HepG2 (cell line): ENCODE results near the gene CRYBB2. TPM values are rescaled to one million over a fixed set of nuclear protein-coding genes. Genes with fewer than 3 reads are reported as not detected.

Experiments used
- ATAC-seq: fragments of 200-7000 bp; cut with Tn5 transposase; 3 replicates; pipeline ENCODE4 v1.9.1; 2020; ENCODE audit warnings: mild to moderate bottlenecking, moderate library complexity
- BruUV-seq: library from RNA; stranded (reverse); fragments of 400-500 nt; replicated peaks from 2 replicates; lab custom pipeline; 2021; lab: Mats Ljungman, UMichigan
- CTCF ChIA-PET: fragments of 300-600 bp; formaldehyde crosslinking; extraction: SDS; loops from one replicate; lab custom pipeline; 2021; ENCODE audit warnings: low total read pairs, inconsistent platforms, low intra/inter-chr PET ratio; lab: Yijun Ruan, JAX
- POLR2A ChIA-PET: fragments of 350-600 bp; sonication (Branson Sonifier 250); formaldehyde crosslinking; loops from one replicate; lab custom pipeline; 2020; ENCODE audit warnings: antibody characterized with exemption, inconsistent platforms; lab: Yijun Ruan, JAX
- DNase-seq: peaks from one replicate; pipeline ENCODE4 v3.0.0-alpha.2; 2015; ENCODE audit warnings: low spot score
- FAIRE-seq: peaks from 3 replicates; lab custom pipeline; 2011; peaks lifted over from hg19 to GRCh38; lab: Jason Lieb, UNC
- H2AFZ ChIP-seq: one replicate; pipeline ENCODE4 v1.6.1; 2011; ENCODE audit warnings: low read length, inconsistent platforms
- H3K27ac ChIP-seq: fragments of 300-600 bp; 3 replicates; pipeline ENCODE4 v1.8.0; 2011; ENCODE audit warnings: mixed run types, mild to moderate bottlenecking, mixed read lengths, low read length, inconsistent platforms; ENCODE audit not compliant: insufficient read depth; ENCODE audit errors: extremely low read length
- H3K27me3 ChIP-seq, 2 experiments: fragments of 200-600 bp in 1 of 2; 2 replicates in 1 of 2; 3 replicates in 1 of 2; pipeline versions ENCODE4 v1.6.0 to v1.8.0; 2011; ENCODE audit warnings: low read length in 2 of 2, mild to moderate bottlenecking in 2 of 2, moderate library complexity in 2 of 2, inconsistent platforms in 1 of 2; ENCODE audit not compliant: insufficient read depth in 2 of 2, control insufficient read depth in 1 of 2
- H3K36me3 ChIP-seq, 2 experiments: fragments of 200-600 bp in 1 of 2; replicated peaks in 1 of 2; 2 replicates in 1 of 2; 3 replicates in 1 of 2; pipeline versions ENCODE4 v1.5.1 to v1.8.0; 2011; ENCODE audit warnings: low read length in 2 of 2, inconsistent platforms in 1 of 2; ENCODE audit not compliant: insufficient read depth in 2 of 2, control insufficient read depth in 1 of 2
- H3K4me1 ChIP-seq: 2 replicates; pipeline ENCODE4 v1.5.1; 2012; ENCODE audit warnings: low read length, inconsistent platforms; ENCODE audit not compliant: insufficient read depth
- H3K4me2 ChIP-seq: 2 replicates; pipeline ENCODE4 v1.6.0; 2011; ENCODE audit warnings: low read depth, low read length, inconsistent platforms
- H3K4me3 ChIP-seq, 3 experiments: fragments of 200-600 bp in 1 of 3; sonication (generic), shearing (Covaris generic) in 1 of 3; replicated peaks in 1 of 3; 2 replicates each; pipeline ENCODE4 v1.5.1; 2011 to 2016; ENCODE audit warnings: low read length in 3 of 3, inconsistent platforms in 2 of 3, low read depth in 2 of 3, mild to moderate bottlenecking in 2 of 3, control low read depth in 1 of 3, mixed read lengths in 1 of 3; ENCODE audit not compliant: insufficient read depth in 1 of 3
- H3K79me2 ChIP-seq: one replicate; pipeline ENCODE4 v1.6.1; 2011; ENCODE audit warnings: low read length, inconsistent platforms; ENCODE audit not compliant: insufficient read depth
- H3K9ac ChIP-seq: 2 replicates; pipeline ENCODE4 v1.6.0; 2011; ENCODE audit warnings: mild to moderate bottlenecking, low read depth, low read length, inconsistent platforms; ENCODE audit not compliant: insufficient read depth
- H3K9me3 ChIP-seq: 2 replicates; pipeline ENCODE4 v1.5.1; 2012; ENCODE audit warnings: mild to moderate bottlenecking, low read length
- H4K20me1 ChIP-seq: 2 replicates; pipeline ENCODE4 v1.6.0; 2011; ENCODE audit warnings: inconsistent platforms, mild to moderate bottlenecking, low read length, moderate library complexity; ENCODE audit not compliant: insufficient read depth
- CEBPB ChIP-seq: IDR thresholded peaks from 2 replicates; pipeline ENCODE4 v1.6.1; 2011; ENCODE audit warnings: low read depth, low read length, improper control_type of control experiment, borderline replicate concordance
- KLF6 ChIP-seq: IDR thresholded peaks from 2 replicates; pipeline ENCODE4 v1.8.0; 2016; ENCODE audit warnings: missing biosample characterization, missing genetic modification reagents
- MIER3 ChIP-seq: IDR thresholded peaks from 2 replicates; pipeline ENCODE4 v1.6.1; 2016; ENCODE audit warnings: missing compliant biosample characterization, borderline replicate concordance
- RBAK ChIP-seq: sonication (generic); formaldehyde crosslinking; IDR thresholded peaks from 2 replicates; pipeline ENCODE4 v1.5.1; 2020; ENCODE audit warnings: mild to moderate bottlenecking, missing genetic modification reagents
- SALL2 ChIP-seq: sonication (generic); formaldehyde crosslinking; IDR thresholded peaks from 2 replicates; pipeline ENCODE4 v1.8.1; 2023; ENCODE audit warnings: mild to moderate bottlenecking, missing genetic modification reagents, inconsistent platforms
- TSC22D2 ChIP-seq: sonication (generic); formaldehyde crosslinking; IDR thresholded peaks from 2 replicates; pipeline ENCODE4 v1.5.1; 2020; ENCODE audit warnings: missing genetic modification reagents, mild to moderate bottlenecking, borderline replicate concordance
- ZBTB44 ChIP-seq: sonication (generic); formaldehyde crosslinking; IDR thresholded peaks from 2 replicates; pipeline ENCODE4 v1.4.0; 2020; ENCODE audit warnings: missing genetic modification reagents
- ZNF207 ChIP-seq: fragments of 450-650 bp; IDR thresholded peaks from 2 replicates; pipeline ENCODE4 v1.6.1; 2016; ENCODE audit warnings: antibody characterized with exemption, borderline replicate concordance
- ZNF34 ChIP-seq: sonication (generic); formaldehyde crosslinking; IDR thresholded peaks from 2 replicates; pipeline ENCODE4 v1.4.0; 2020; ENCODE audit warnings: mild to moderate bottlenecking, missing genetic modification reagents, borderline replicate concordance
- ZNF614 ChIP-seq: IDR thresholded peaks from 2 replicates; pipeline ENCODE4 v1.6.1; 2018; ENCODE audit warnings: missing biosample characterization, missing genetic modification reagents, inconsistent platforms, borderline replicate concordance
- ZNF670 ChIP-seq: sonication (generic); formaldehyde crosslinking; IDR thresholded peaks from 2 replicates; pipeline ENCODE4 v1.8.0; 2022; ENCODE audit warnings: mild to moderate bottlenecking, missing genetic modification reagents, borderline replicate concordance
- ZNF772 ChIP-seq: sonication (generic); formaldehyde crosslinking; IDR thresholded peaks from 2 replicates; pipeline ENCODE4 v1.5.0; 2020; ENCODE audit warnings: mild to moderate bottlenecking, missing genetic modification reagents
- ZNF773 ChIP-seq: sonication (generic); formaldehyde crosslinking; IDR thresholded peaks from 2 replicates; pipeline ENCODE4 v1.4.0; 2020; ENCODE audit warnings: missing genetic modification reagents, borderline replicate concordance
- WGBS: methylation state at CpG from one replicate; pipeline ENCODE4 v1.1.6; 2017; ENCODE audit warnings: low lambda C conversion rate; 5-methylcytosine and 5-hydroxymethylcytosine counted together
- in situ Hi-C: cut with HindIII; loops from 2 replicates; pipeline ENCODE4 v1.10.0; 2017; ENCODE audit warnings: low pct_unique_long_range_greater_than_20kb; ENCODE audit not compliant: extremely low pct_ligation_motif_present
- intact Hi-C: fragments of 100-400 bp; cut with micrococcal nuclease; formaldehyde crosslinking; loops from one replicate; pipeline ENCODE4 v1.10.0; 2022; ENCODE audit not compliant: unreplicated experiment
- polyA plus RNA-seq, 8 experiments: library from polyadenylated mRNA; depleted of rRNA in 3 of 8; stranded (reverse) in 7 of 8; unstranded in 1 of 8; fragments of >200 nt; fragmentation: Illumina TruSeq in 4 of 8; extraction: Trizol in 4 of 8; gene quantifications; 2 replicates each; pipeline versions ENCODE4 v1.2.1 to v1.2.3, GENCODE V29; 2011 to 2016; ENCODE audit warnings: low read depth in 4 of 8, missing spikeins in 1 of 8, mixed read lengths in 1 of 8; ENCODE audit not compliant: insufficient read depth in 1 of 8
- total RNA-seq, 5 experiments: library from RNA; depleted of rRNA; stranded (reverse); fragments of >200 nt; fragmentation: Illumina TruSeq; extraction: Trizol; gene quantifications; 2 replicates each; pipeline ENCODE4 v1.2.3, GENCODE V29; 2016; ENCODE audit warnings: low read depth in 1 of 5

CRYBB2 gene
- total and polyA plus RNA-seq, 2 of the 13 experiments (the other 11 are each of a cell fraction or from before 2014, with no cell fraction given), result 0.11 to 0.18 TPM

- in situ Hi-C loops, result loop anchor here (25.0 kb wide), 1 partner anchor 256 kb away; the partner anchor contains the start of gene LHFPL7
- Histone ChIP-seq H3K9ac (no peak overlapping the region), H4K20me1 (no peaks in the 10 kb centered on the region; the same call in 1 of the 2 replicates), H3K27ac (no peak overlapping the region), H3K4me2 (no peak overlapping the region)
- WGBS, result 96% methylated on average over 4 of the region's 4 CpGs
- DNase-seq, result no peak
- no peak for TF ChIP-seq CEBPB
- TF ChIP-seq ZNF772 (CRISPR knock-in tag), result no peak
- TF ChIP-seq ZNF670 (CRISPR knock-in tag), result no peak
- TF ChIP-seq ZNF614, result no peak
- TF ChIP-seq ZNF773 (CRISPR knock-in tag), result no peak
- TF ChIP-seq ZBTB44 (CRISPR knock-in tag), result no peak
- no peak for TF ChIP-seq KLF6
- no peak for TF ChIP-seq MIER3 (CRISPR knock-in tag)
- TF ChIP-seq SALL2 (CRISPR knock-in tag), result no peak
- TF ChIP-seq TSC22D2, result no peak
- no peak for TF ChIP-seq ZNF34 (CRISPR knock-in tag)
- TF ChIP-seq RBAK (CRISPR knock-in tag), result no peak
- TF ChIP-seq ZNF207, result no peak
- TF ChIP-seq, all 625 proteins: peak for 0
- CTCF ChIA-PET, result no interaction called here
- intact Hi-C loops, result no loop called here
- no peak for FAIRE-seq
- BruUV-seq, result no TSS peak
- H3K9me3 ChIP-seq, result no peaks in the 10 kb centered on the region
- no peaks in the 10 kb centered on the region for H3K4me1 ChIP-seq
- H3K4me3 ChIP-seq, result no peak overlapping the region
- POLR2A ChIA-PET, result no interaction called here
- ATAC-seq, result no peak
- no peaks in the 10 kb centered on the region for H3K79me2 ChIP-seq
- no peaks in the 10 kb centered on the region for H3K27me3 ChIP-seq
- H2AFZ ChIP-seq, result no peak overlapping the region
- H3K36me3 ChIP-seq, result peaks cover 16 to 42% of the 10 kb centered on the region in 2 experiments; a peak in 4 of 5 replicates
Observed at GRCh38 chr22:25193130-25193529, 26.3 kb upstream of the CRYBB2 start.
